Fibroblast of mammary gland (primary cell): ENCODE measurements around the gene STAB1.

Experiments used
- DNase-seq: peaks from one replicate; pipeline ENCODE4 v3.0.0-alpha.2; 2010; ENCODE audit warnings: low read depth
- H3K4me3 ChIP-seq: 2 replicates; pipeline ENCODE4 v1.5.1; 2011; ENCODE audit warnings: low read depth, mild to moderate bottlenecking, low read length, moderate library complexity; ENCODE audit not compliant: control insufficient read depth
- TF ChIP-seq, protein P1 (sequence below): conservative IDR thresholded peaks from 2 replicates; pipeline ENCODE4 v1.5.1; 2011; ENCODE audit warnings: low read depth, low read length, inconsistent platforms; ENCODE audit not compliant: control insufficient read depth, insufficient read depth

The STAB1 gene

DNA sequence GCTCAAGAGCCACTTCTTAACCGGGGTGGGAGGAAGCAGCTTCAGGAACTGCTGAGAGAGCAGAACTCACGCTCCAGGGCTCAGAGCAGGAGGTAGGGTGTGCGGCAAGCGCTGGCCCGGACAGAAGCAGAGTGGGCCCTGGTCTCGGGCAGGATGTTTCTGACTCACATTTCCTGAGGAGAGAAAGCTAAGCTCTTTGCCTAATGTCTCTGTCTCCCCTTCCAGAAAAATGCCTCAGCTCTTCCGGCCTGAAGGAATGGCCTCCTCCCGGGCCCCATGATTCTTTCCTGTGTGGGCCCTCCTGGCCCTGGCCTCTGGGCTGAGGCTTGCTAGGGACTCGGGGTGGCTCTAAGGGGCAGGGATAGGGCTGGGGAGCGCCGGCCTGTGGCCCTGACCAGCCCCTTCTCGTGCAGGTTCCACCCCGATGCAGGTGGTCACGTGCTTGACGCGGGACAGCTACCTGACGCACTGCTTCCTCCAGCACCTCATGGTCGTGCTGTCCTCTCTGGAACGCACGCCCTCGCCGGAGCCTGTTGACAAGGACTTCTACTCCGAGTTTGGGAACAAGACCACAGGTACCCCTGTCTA lies 4.1 kb upstream of the STAB1 start:
- no peak overlapping the region for H3K4me3 ChIP-seq
- TF ChIP-seq, protein P1, sequence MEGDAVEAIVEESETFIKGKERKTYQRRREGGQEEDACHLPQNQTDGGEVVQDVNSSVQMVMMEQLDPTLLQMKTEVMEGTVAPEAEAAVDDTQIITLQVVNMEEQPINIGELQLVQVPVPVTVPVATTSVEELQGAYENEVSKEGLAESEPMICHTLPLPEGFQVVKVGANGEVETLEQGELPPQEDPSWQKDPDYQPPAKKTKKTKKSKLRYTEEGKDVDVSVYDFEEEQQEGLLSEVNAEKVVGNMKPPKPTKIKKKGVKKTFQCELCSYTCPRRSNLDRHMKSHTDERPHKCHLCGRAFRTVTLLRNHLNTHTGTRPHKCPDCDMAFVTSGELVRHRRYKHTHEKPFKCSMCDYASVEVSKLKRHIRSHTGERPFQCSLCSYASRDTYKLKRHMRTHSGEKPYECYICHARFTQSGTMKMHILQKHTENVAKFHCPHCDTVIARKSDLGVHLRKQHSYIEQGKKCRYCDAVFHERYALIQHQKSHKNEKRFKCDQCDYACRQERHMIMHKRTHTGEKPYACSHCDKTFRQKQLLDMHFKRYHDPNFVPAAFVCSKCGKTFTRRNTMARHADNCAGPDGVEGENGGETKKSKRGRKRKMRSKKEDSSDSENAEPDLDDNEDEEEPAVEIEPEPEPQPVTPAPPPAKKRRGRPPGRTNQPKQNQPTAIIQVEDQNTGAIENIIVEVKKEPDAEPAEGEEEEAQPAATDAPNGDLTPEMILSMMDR: no peak
- DNase-seq: peak; percentile 64

DNA sequence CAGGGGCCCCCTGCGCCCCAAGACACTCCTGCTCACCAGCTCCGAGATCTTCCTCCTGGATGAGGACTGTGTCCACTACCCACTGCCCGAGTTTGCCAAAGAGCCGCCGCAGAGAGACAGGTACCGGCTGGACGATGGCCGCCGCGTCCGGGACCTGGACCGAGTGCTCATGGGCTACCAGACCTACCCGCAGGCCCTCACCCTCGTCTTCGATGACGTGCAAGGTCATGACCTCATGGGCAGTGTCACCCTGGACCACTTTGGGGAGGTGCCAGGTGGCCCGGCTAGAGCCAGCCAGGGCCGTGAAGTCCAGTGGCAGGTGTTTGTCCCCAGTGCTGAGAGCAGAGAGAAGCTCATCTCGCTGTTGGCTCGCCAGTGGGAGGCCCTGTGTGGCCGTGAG lies 3.1 kb upstream of the STAB1 start:
- H3K4me3 ChIP-seq: no peak overlapping the region
- DNase-seq: no peak
- TF ChIP-seq, protein P1: no peak

DNA sequence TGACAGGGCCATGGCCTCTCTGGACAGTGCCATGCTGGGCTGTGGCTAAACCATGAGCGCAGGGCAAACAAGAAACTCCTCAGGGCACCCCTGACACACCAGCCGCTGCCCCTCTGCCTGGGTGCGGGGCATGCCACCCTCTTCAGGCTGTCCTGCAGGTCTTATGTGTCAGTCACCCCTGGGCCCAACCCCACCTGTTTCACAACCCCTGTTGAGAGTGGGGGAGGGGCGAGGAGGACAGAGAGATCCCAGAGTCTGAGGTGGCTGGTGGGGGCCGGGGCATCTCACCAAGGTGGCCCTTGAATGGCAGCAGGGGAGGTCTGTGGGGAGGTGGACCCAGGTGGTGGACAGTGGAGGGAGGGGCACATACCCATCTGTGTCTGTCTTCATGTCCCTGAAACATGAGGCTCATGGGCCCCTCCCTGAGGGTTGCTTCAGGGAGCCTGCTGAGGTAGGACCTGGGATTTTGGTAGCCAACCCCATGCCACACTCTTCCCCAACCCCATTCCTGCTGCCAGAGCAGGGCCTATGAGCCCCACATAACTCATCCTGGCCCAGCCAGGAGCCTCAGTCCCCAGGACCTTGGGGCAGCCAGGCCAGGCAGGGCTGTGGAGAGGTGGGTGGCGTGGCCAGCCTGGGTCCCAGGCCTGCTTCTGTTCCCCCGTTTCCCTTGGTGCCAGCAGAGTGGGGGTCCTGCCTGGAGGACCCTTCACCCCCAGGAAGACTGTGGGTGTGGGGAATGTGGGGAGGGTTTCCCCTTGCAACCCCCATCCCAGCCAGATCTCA lies 1.7 kb upstream of the STAB1 start:
- TF ChIP-seq, protein P1: no peak
- H3K4me3 ChIP-seq: no peak overlapping the region
- no peak for DNase-seq

DNA sequence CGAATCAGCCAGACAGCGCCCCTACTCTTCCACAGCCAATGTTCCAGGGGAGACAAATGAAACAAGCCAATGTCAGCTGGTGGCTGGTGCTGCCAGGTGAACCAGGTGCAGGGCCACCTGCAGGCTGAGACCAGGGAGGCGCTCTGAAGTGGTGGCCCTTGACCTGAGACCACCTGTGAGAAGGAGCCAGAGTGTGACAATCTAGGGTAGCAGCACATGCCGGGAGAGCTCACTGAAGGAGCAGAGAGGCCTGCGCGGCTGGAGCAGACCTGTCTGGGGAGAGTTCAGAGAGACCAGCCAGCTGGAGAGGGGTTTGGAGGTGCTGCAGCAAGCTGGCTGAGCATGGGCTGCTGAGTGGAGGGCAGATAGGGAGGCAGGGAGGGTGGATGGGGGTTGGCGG lies 693 bp upstream of the STAB1 start:
- H3K4me3 ChIP-seq: no peak overlapping the region
- TF ChIP-seq, protein P1: no peak
- DNase-seq: no peak

DNA sequence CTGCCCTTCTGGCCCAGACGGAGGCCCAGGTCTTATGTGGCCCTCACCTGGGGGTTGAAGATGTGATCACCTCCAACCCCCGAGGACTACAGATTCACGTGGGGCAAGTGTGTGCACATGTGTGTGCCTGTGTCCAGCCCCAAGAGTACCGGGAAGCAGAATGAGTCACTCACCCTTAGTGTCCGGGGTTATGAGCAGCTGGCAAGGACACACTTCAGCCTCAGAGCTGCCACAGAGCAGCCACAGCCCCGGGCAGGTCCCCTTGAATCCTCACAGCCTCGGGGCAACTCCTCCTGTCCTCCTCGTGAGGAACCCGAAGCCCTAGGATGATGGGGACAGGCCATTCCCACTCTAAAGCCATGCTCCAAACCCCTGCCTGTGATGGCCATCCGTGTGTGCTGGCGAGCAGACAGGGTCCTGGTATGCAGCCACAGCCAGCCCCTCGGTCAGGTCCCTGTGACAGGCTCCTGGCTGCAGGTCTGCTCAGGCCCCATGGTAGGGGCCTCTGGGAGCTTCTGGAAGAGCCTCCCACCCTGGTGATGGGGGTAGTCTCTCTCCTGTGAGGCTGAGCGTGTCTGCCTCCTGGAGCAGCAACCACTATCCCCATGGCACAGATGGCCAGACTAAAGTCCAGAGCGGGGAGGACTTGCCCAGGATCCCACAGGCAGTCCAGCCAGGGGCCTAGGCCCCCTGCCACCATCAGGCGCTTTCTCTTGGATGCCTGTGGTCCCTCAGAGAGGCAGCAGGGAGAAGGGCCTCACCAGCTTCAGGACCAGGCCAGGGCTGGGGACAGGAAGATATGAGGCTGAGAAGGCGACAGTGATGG lies 852 bp downstream of the STAB1 start:
- peak; percentile 80 for DNase-seq
- H3K4me3 ChIP-seq: no peak overlapping the region
- TF ChIP-seq, protein P1: no peak

DNA sequence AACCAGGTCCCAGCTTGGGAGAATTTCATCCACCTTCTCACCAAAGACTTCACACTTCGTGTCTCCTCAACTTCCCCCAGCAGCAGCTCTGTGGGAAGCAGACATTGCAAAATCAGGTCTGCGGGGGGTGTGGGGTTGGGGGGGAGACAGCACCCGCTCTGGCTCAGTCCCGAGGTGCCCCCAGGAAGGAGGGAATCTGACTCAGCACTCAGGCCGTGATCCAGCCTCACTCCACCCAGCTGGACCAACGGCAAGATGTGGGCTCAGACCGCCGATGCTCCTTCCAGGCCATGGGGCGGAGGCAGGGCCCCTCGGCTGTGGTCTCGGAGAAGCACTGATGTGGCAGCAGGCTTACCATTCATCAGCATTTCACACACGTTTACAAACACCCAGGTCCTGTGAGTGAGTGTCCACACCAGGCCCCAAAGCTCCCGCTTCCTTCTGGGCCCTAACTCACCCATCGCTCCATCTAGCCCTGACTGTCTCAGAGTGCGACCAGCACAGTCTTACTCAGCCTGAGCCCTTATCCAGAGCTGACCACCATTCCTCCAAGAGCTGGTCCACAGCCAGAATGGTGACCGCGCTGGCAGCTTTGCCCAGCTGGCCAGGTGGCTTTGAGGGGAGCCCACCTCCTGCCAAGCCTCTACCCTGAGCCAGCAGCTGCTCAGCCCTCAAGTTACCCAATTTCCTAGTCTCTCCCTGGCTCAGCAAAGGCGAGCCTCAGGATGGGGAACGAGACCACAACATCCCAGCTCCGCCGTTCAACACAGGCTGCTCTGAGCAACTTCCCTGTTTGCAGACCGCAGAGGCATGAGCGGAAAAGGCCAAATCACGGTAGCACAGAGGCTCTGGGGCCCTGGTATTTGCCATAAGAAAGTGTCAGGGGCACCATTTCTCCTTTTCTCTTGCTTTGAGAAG lies 3.3 kb downstream of the STAB1 start:
- DNase-seq: peak; percentile 94

More for the DNA sequence above, 3.3 kb downstream of the STAB1 start:
- TF ChIP-seq, protein P1: no peak
- no peak overlapping the region for H3K4me3 ChIP-seq
